Chondrocyte (in vitro differentiated cells): Measurements from ENCODE around the gene HOMER2. TPM values are rescaled to one million over a fixed set of nuclear protein-coding genes. Genes with fewer than 3 reads are reported as not detected.

Source experiments
- DNase-seq: peaks from one replicate; pipeline ENCODE4 v3.0.0; 2021; ENCODE audit warnings: mixed read lengths, low spot score
- H3K27ac Mint-ChIP-seq: one replicate; pipeline ENCODE4 v1.8.0; 2021; ENCODE audit warnings: mild to moderate bottlenecking, moderate library complexity, mixed read lengths; ENCODE audit not compliant: unreplicated experiment
- H3K27me3 Mint-ChIP-seq: 2 replicates; pipeline ENCODE4 v1.8.0; 2021; ENCODE audit warnings: low read depth, mixed read lengths
- H3K36me3 Mint-ChIP-seq: 2 replicates; pipeline ENCODE4 v1.8.0; 2021; ENCODE audit warnings: low read depth, mixed read lengths
- H3K4me1 Mint-ChIP-seq: 2 replicates; pipeline ENCODE4 v1.8.0; 2021; ENCODE audit warnings: low read depth, mild to moderate bottlenecking, mixed read lengths
- H3K4me3 Mint-ChIP-seq: one replicate; pipeline ENCODE4 v1.8.0; 2021; ENCODE audit warnings: mild to moderate bottlenecking, moderate library complexity, mixed read lengths; ENCODE audit not compliant: unreplicated experiment
- H3K9me3 Mint-ChIP-seq: 2 replicates; pipeline ENCODE4 v1.8.0; 2021; ENCODE audit warnings: low read depth, mixed read lengths
- total RNA-seq: library from RNA; stranded (reverse); gene quantifications from 3 replicates; pipeline ENCODE4 v1.2.1, GENCODE V29; 2021
- TF ChIP-seq, protein P1 (sequence below): fragments of 200-600 bp; sonication (generic); IDR thresholded peaks from 2 replicates; pipeline ENCODE4 v1.5.0; 2021; ENCODE audit warnings: antibody characterized with exemption, mild to moderate bottlenecking, moderate library complexity

The HOMER2 gene
- total RNA-seq, 1 donor from 2014 or later, result 6.1 TPM

DNA sequence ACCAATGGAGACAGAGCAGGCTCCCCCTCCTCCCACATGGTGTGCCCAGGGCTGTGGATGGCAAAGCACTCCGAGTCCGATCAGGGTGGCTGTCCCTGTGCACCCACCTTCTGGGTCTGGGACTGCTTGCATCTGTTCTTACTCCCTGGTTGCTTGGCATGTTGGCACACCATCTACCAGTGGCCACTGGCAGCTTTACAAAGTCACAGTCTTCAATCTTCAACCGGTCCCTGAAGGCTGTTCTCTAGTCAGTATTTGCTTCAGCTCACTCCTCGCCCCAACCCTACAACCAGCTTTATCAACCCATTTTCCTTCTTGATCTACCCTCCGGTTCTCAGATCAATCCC, 14.8 kb downstream of the HOMER2 start:
- Mint-ChIP-seq H3K9me3 (peaks cover 4% of the 10 kb centered on the region), H3K4me3 (no peak overlapping the region), H3K4me1 (peaks cover 4% of the 10 kb centered on the region), H3K36me3 (no peaks in the 10 kb centered on the region), H3K27ac (no peak overlapping the region), H3K27me3 (no peaks in the 10 kb centered on the region)
- TF ChIP-seq, protein P1, sequence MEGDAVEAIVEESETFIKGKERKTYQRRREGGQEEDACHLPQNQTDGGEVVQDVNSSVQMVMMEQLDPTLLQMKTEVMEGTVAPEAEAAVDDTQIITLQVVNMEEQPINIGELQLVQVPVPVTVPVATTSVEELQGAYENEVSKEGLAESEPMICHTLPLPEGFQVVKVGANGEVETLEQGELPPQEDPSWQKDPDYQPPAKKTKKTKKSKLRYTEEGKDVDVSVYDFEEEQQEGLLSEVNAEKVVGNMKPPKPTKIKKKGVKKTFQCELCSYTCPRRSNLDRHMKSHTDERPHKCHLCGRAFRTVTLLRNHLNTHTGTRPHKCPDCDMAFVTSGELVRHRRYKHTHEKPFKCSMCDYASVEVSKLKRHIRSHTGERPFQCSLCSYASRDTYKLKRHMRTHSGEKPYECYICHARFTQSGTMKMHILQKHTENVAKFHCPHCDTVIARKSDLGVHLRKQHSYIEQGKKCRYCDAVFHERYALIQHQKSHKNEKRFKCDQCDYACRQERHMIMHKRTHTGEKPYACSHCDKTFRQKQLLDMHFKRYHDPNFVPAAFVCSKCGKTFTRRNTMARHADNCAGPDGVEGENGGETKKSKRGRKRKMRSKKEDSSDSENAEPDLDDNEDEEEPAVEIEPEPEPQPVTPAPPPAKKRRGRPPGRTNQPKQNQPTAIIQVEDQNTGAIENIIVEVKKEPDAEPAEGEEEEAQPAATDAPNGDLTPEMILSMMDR, result no peak
- DNase-seq, result no peak

DNA sequence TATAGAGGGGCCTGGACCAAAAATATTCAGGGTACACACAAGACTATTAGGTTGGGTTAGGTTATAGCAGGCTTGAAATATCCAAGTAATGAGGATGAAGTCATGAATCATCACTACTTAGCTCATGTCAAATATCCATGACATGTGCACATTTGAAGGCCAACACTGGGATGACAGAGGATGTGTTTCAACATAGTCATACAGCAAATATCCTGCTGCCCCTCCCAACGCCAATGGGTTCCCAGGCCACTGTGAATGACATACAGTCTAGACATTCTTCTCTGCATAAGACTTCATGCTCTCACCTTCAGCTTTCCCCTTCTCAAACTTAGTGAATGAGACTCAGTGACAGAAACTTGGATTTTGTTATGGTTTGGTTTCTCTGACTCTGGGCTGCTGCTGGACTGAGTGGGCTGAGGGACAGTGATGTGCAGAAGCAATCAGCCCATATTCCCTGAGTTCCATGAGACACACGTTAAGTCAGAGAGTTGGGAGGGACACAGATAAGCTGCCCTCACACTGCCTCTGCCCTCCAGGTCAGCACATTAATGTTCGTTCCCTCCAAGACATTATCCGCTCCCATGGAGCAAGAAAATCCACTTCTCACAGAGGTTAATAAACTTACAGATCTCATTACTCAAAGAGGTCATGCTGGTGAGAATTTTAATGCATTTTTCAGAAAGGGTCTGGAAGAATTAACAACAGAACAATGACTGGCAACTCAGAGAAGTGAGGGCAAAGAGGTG, 15.4 kb downstream of the HOMER2 start:
- H3K4me3 Mint-ChIP-seq, result no peak overlapping the region
- peaks cover 4% of the 10 kb centered on the region for H3K4me1 Mint-ChIP-seq
- no peaks in the 10 kb centered on the region for H3K27me3 Mint-ChIP-seq
- TF ChIP-seq, protein P1, result no peak
- no peaks in the 10 kb centered on the region for H3K36me3 Mint-ChIP-seq
- H3K9me3 Mint-ChIP-seq, result peaks cover 4% of the 10 kb centered on the region
- no peak for DNase-seq
- H3K27ac Mint-ChIP-seq, result peak overlapping the region; percentile 6

DNA sequence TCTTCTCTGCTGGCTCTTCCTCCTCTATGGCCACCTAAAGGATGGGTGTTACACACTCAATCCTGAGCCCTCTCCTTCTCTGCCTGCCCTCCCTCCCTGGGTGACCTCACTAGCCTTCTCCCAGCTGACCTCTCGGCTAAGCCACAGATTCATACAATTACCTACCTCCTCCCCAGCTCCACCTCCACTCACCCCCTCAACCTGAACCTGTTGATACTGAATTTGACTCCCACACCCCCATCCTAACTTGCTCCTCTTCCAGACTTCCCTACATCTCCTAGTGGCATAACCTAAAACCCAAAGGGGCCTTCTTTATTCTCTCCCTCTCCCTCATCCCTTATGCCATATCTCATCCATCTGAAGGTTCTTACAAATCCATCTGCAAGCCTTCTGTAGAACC, 17.1 kb downstream of the HOMER2 start:
- Mint-ChIP-seq H3K27me3 (no peaks in the 10 kb centered on the region), H3K27ac (no peak overlapping the region), H3K9me3 (peaks cover 4% of the 10 kb centered on the region), H3K36me3 (no peaks in the 10 kb centered on the region), H3K4me3 (no peak overlapping the region), H3K4me1 (peaks cover 4% of the 10 kb centered on the region)
- DNase-seq, result no peak
- TF ChIP-seq, protein P1, result no peak

DNA sequence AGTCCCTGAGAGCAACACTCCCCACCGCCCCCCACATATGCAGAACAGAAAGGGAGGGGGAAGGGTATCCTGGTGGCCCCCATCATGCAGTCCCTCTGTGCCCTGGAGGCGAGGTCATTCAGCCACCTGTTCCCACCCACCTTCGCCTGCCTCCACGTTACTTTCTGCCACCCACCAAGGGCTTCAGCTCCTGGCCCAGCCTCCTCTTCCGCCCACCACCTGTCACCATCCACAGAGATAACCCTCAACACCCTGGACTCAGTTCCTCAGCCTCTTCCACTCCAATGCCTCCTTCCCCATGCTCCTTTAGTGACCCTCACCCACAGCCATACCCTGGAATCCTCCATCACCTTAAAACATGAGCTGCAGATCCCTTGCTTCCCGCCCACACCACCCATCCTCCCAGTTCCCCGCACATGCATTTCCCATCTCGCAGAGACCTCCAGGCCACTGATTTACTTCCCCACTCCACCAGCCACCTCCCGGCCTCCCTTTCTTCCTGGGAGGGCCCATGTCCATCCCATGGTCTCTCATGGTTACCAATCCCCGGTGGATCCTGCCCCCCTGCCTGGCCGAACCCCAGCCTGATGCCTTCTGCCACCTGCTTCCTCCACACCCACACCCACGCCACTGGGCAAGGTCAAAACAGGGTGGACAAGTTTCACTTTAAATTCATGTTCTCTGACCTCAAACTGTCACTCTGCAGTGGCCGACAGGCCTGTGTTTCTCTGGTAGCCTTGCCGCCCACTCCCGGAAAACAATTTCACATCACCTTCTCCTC, 18.2 kb downstream of the HOMER2 start:
- Mint-ChIP-seq H3K4me3 (no peak overlapping the region), H3K9me3 (peaks cover 4% of the 10 kb centered on the region), H3K27me3 (no peaks in the 10 kb centered on the region), H3K4me1 (peaks cover 4% of the 10 kb centered on the region), H3K27ac (no peak overlapping the region), H3K36me3 (no peaks in the 10 kb centered on the region)
- DNase-seq, result no peak
- TF ChIP-seq, protein P1, result no peak

DNA sequence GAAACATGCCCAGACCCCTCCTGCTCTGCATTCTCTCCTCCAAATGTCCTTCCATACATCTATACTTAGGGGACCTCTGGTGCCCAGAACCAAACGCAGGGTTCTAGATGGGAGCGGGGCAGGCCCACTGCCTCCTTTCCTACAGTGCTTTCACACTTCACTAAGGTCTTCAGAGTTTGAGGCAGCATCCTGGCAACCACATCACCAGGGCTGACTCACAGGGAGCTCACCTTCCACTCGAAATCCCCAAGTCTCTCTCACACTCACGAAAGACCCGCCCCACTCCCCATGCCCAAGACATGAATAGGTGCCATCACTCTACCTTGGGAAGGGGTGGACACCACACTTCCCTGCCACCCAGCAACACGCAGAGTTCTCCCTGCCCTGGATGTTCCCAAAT, 18.9 kb downstream of the HOMER2 start:
- Mint-ChIP-seq H3K9me3 (peaks cover 4% of the 10 kb centered on the region), H3K4me3 (no peak overlapping the region), H3K27ac (peak overlapping the region; percentile 46), H3K36me3 (no peaks in the 10 kb centered on the region), H3K27me3 (no peaks in the 10 kb centered on the region), H3K4me1 (peaks cover 4% of the 10 kb centered on the region)
- TF ChIP-seq, protein P1, result no peak
- no peak for DNase-seq
